Measurements from ENCODE around the gene CASZ1.
A peak's percentile ranks its signal among the peaks of the same experiment; 100 is the strongest.

CASZ1 gene

GRCh38 chr1:10796029-10796944 is at the start of gene CASZ1:
CASZ1 (minus strand) TSS chr1:10796646; CDS start chr1:10693889, 102,757 bp downstream.
- peak; percentile 77 for DNase-seq (ENCODE audit: low spot score)

- no peak for DNase-seq (ENCODE audit: low spot score)
These were observed 47.3 kb upstream of the CASZ1 start for GRCh38 chr1:10843697-10844096.

DNA sequence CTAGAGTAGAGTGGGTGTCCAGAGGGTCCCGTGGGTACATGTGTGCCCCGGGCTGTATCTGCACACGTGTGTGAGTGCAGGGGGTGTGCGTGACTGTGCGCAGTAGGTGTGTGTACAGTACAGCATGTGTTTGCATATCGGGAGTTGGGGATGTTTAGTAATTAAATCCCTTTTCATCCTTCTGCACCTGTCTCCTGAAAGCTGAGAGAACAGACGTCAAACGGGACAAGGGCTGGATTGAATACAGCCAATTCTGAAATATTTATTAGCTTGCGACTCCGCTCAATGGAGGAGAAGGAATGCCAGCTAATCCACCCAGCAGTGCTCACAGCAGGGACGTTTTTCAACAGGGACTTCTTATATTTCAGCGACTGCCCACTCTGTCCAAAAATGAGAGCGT is 44.7 kb upstream of the CASZ1 start:
- no peak for DNase-seq (ENCODE audit: low spot score)

DNA sequence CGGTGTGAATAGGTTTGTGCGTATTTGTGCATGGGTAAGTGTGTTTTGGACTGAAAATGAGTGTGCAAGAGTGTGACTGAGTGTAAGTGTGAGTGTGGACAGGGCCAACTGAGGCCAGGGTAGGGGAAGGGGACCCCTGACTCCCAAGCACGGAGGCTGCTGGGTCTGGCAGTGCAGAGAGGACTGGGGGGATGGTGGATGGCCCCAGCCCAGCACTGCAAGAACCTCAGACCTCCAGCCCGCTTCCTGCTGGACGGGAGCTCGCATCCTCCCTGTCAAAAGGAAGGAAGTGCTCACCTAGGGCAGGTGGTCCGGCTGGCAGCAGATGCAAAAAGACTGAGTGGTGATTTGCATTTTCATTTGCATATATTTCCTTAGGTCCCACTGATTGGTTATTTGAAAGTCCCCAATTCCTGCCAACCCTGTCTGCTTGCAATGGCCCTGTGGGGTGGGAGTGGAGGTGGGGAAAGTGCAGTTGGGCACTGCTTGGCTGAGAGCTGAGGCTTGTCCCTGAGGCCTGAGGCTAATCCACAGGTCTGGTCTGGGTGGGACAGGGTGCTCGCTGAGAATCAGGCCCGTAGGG is 42.8 kb upstream of the CASZ1 start:
- DNase-seq (ENCODE audit: low spot score), result no peak

DNA sequence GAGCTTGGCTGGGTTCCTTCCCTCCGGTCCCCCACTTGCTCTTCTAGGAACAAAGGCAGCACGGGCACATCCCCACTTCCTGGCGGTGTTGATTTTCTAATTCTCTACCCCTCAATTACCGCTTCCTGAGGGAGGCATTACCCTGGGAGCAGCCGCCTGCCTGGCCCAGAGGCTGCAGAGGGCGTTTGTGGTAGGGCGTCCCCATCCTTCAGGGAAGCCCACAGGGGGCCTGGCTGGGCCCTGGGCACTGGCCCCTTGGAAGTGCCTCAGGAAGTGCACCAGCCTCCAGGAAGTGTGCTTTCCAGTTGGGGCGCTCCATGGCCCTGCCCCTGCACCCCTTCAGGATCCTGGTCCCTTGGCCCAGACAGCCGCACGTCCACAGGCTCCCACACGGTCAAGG is 42.1 kb upstream of the CASZ1 start:
- no peak for DNase-seq (ENCODE audit: low spot score)

DNA sequence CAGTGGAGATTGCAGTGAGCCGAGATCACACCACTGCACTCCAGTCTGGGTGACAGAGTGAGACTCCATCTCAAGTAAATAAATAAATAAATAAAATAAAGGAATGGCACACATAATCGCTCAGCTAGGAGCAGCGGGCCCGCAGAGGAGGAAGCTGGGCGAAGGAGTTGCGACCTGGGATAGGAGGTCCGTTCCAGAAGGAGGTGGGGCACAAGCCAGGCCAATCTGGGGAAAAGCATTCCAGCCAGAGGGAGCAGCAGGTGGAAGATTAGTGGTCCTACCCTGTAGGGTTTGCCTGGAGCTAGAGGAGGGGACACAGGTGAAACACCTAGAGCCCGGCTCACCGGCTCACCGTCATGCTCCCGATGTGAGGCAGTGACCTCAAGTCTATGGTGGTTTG is 40.3 kb upstream of the CASZ1 start:
- no peak for DNase-seq (ENCODE audit: low spot score)

DNA sequence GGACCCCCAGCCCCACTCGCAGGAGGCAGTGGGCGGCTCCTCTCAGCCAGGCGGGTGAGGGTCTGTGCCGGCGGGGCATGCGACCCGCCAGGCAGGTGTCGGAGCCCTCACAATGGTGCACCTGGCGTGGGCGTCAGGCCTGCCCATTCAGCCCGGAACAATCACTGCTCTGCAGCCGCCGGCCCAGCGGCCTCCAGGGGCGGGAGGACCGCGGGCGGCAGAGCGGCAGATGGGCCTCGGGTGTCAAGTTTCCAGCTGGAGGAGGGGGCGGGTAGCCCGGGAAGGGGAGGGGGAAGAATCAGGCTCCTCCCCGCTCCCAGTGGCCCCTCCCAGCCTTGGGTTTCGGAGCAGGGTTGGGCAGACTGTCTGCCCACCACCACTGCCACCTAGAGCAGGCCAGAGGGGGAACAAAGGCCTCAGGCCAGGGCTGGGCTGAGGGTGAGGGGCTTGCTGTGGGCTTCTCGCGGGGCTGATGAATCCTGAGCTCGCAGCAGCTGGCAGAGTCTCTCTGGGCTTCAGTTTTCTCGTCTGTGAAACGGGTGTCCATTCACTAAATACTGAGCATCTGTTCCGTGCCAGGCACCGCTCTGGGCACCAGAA is 39.5 kb upstream of the CASZ1 start:
- DNase-seq (ENCODE audit: low spot score), result no peak

GRCh38 chr1:10835421-10835820 is 39.0 kb upstream of the CASZ1 start:
- no peak for DNase-seq (ENCODE audit: low spot score)

GRCh38 chr1:10834770-10835412 is 38.4 kb upstream of the CASZ1 start:
- DNase-seq (ENCODE audit: low spot score), result no peak

- DNase-seq (ENCODE audit: low spot score), result no peak
These were observed 37.4 kb upstream of the CASZ1 start for GRCh38 chr1:10833630-10834557.

DNA sequence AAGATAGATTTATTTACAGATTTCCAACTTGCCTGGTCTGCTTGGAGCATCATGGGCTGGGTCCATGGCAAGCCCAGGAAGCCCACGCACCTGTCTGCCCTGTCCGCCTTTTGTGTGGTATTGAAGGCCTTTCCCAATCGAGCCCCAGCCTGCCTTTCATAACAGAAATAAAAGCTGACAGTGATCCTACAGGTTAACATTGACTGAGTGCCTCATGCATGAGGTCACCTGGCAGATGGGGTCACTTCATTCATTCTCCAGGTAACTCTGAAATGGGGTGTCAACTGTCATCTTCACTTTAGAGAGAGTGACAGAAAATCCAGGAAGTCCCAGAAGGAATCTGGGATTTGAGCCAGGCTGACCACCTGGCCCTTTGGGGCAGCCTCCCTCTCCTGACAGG is 36.3 kb upstream of the CASZ1 start:
- no peak for DNase-seq (ENCODE audit: low spot score)

DNA sequence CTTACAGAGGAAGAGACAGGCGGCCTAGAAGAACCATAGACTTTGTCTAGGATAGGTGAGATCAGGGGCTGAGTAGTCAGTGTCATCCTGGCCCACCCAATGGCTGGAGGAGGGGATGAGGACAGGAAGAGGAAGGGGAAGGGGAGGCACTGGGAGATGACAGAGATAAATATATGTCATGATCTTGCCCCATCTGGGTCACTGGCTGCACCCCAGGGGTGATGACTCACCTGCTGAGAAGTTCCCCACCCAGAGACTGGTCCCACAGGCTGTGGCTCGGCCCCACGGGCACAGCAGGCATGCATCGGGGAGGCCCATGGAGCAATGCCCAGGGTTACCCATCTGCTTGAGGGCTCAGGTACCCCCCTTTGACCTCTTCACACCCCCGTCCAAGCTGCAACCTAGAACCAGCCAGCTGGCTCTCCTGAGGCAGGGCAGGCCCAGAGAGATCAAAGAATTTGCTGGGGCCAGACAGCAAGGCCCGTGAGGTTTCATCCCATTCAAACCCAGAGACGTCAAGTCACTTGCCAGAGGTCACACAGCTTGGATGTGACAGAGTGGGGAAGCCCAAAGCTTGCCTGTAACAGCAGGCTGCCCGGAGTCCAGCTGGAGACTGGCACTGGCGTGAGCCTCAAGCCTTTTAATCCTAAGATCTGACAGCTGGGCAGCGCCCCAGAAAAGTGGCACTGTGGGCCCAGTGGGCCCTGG is 34.7 kb upstream of the CASZ1 start:
- no peak for DNase-seq (ENCODE audit: low spot score)

- DNase-seq (ENCODE audit: low spot score), result no peak
These were observed 33.6 kb upstream of the CASZ1 start for GRCh38 chr1:10829965-10830515.

DNA sequence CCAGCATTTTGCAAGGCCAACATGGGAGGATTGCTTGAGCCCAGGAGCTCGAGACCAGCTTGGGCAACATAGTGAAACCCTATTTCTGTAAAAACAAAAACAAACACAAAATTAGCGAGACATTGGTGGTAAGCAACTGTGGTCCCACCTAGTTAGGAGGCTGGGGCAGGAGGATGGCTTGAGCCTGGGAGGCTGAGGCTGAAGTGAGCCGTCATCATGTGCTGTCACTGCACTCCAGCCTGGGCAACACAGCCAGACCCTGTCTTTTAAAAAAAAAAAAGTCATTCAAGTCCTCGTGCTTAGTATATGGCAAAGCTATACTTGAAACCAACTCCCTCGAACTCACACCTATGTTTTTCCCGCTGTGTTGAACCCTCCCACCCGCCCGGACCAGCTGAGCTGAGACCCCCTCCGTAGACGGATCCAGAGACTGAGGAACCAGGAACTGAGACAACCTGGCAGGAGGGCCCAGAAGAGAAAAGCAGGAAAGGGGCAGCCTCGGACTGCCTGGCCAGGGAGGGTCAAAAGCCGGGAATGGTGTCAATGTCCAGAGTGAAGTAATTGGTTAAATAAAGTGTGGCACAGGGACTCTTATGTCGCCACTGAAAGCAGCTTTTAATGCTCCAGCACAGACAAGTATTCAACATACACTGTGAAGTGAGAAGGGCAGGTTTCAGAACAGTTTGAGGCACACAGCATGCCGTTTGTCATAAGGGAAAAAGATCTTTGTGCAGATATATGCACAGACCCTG is 32.8 kb upstream of the CASZ1 start:
- no peak for DNase-seq (ENCODE audit: low spot score)

GRCh38 chr1:10827377-10828333 is 31.2 kb upstream of the CASZ1 start:
- DNase-seq (ENCODE audit: low spot score), result no peak

DNA sequence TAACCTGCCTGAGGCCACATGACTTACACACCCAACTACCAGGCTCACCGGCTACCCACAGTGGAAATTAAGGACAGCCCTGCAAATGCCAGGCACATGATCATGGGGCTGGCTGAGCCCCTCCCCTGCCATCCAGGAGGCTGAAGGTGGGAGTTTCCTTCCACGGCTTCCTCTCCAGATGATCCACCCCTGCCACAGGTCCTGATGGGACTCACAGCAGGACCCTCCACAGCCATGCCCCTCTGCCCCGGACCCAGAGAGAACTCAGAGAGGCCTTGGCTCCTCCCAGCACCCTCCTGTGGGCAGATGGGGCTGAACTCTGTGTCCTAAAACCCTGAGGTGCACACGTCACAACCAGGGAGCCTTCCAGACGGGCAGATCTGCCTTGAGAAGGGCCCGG is 29.1 kb upstream of the CASZ1 start:
- no peak for DNase-seq (ENCODE audit: low spot score)

DNA sequence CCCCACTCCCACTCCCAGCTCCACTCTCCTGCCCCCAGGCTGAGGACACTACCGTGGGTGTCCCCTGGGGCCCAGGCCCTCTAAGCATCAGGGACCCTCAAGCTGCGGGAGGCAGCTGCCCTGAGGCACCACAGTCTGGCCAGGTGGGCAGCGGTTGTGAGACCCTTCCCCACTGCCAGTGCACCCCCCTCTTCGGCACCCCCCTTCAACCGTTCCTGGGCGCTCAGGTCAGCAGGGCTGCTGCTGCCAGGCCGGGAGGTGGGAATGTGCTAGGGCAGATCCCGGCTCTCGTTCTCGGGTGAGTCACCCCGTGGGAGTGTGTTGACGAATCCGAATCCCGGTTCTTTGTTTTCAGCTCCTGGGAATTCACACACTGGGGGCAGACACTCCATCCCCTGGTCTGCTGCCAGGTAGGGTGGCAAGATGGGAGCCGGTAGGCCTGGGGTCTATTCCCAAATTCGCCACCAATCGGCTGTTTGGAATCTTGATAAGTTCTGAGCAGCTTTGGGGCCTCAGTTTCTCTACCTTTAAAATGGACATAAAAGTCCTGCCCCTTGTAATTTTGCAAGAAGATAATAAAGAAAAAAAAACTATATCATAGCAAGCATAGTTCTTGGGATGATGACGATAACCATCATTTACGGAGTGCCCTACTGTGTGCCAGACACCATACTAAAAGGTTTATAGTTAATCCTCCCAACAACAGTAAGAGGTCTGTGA is 28.5 kb upstream of the CASZ1 start:
- DNase-seq (ENCODE audit: low spot score), result no peak

- DNase-seq (ENCODE audit: low spot score), result no peak
These were observed 26.6 kb upstream of the CASZ1 start for GRCh38 chr1:10823000-10823401.

Data from putamen (tissue), 1 donor.